GM19395 (cell line): Measurements from ENCODE around the gene KLK2.

Source experiments
- ATAC-seq: cut with Tn5 transposase; IDR thresholded peaks from one replicate; pipeline ENCODE4 v1.9.1; 2021; ENCODE audit warnings: mild to moderate bottlenecking, moderate library complexity; ENCODE audit not compliant: unreplicated experiment

Gene KLK2

DNA sequence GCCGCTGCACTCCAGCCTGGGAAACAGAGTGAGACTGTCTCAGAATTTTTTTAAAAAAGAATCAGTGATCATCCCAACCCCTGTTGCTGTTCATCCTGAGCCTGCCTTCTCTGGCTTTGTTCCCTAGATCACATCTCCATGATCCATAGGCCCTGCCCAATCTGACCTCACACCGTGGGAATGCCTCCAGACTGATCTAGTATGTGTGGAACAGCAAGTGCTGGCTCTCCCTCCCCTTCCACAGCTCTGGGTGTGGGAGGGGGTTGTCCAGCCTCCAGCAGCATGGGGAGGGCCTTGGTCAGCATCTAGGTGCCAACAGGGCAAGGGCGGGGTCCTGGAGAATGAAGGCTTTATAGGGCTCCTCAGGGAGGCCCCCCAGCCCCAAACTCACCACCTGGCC, at the start of gene KLK2:
Gene KLK2, plus strand, starts transcription at position 384 of the 400 bp plus-strand sequence. CDS start 35 bp downstream, outside the sequence.
- no peak for ATAC-seq

GRCh38 chr19:50826492-50827240, 46.6 kb upstream of the KLK2 start:
- no peak for ATAC-seq

- no peak for ATAC-seq
These were observed 45.8 kb upstream of the KLK2 start for GRCh38 chr19:50827476-50827875.

- no peak for ATAC-seq
These were observed 43.4 kb upstream of the KLK2 start for GRCh38 chr19:50829801-50830200.

- ATAC-seq = no peak
These were observed 42.8 kb upstream of the KLK2 start for GRCh38 chr19:50830266-50831025.

- ATAC-seq = no peak
These were observed 42.2 kb upstream of the KLK2 start for GRCh38 chr19:50831026-50831396.

DNA sequence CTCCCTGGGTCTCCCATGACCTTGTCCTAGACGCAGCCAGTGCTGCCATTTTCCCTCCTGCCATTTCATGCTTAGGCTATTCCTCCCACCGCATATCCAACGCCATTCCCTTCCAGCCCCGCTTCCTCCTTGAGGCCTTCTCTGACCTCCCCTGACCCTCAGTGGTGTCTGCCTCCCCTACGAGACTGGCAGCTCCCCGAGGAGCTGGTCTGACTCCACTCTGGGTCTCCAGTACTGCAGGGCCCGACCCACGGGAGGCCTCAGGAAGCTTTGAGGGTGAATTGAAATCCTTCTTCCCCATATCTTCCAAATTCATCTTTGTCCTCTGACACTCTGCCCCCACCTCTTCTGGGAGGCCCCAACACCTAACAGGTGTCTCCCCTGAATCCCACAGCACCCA, 40.6 kb upstream of the KLK2 start:
- no peak for ATAC-seq

GRCh38 chr19:50833117-50833801, 40.0 kb upstream of the KLK2 start, which contains the start of gene KLK15:
Gene KLK15, minus strand, starts transcription at chr19:50833574. Its CDS starts 2,082 bp downstream, at chr19:50831492.
- no peak for ATAC-seq

- no peak for ATAC-seq
These were observed 39.5 kb upstream of the KLK2 start for GRCh38 chr19:50833802-50834167.

GRCh38 chr19:50835103-50835784, 38.0 kb upstream of the KLK2 start:
- ATAC-seq = no peak

- ATAC-seq = peak; percentile 70
These were observed 37.3 kb upstream of the KLK2 start for GRCh38 chr19:50835785-50836542.

DNA sequence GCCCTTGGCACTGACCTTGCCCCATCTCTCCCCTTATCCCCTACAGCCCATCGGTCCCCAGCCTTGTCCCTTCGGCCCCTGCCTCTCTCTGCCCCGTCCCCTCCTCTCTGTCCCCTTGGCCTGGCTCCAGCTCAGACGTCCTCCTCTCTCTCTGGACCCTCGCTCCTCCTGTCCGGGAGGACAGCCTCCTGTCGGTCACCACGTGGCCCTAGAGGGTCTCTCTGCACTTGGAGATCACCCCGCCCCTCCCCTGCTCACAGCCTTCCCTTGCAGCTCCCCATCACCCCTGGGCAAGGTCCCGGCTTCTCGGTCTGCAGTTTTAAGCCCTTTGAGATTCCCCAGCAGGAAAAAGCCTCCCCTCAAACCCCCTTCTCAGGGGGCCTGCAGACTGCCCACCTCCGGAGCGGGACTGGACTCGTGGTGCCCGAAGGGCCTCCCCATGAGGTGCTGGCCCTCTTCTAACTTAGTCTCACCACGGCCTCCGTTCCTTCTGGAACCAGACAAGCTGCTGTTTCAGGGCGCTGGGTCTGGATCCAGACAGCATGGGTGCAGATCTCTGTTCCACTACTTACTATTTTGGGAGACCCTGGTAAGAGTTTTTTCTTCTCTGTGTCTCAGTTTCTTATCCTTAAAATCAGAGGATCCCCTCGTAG, 36.6 kb upstream of the KLK2 start:
- ATAC-seq = no peak

DNA sequence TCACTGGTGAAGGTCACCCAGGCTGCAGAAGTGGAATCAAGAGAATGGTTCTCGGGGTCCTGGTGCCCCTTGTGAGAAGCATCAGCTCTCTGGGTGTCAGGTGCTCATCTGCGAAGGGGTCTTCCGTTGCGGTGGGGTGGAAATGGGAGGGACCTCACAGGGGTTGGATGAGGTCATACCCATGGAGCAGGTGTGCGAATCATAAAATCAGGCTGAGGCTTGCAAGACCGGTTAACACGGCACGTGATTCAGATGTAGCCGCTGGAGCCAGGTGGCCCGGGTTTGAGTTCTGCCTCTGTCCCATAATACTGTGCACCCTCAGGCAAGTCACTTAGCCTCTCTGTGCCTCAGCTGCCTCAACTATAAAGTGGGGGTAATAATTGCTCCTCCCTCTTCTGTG, 35.9 kb upstream of the KLK2 start:
- ATAC-seq = no peak

- no peak for ATAC-seq
These were observed 35.0 kb upstream of the KLK2 start for GRCh38 chr19:50838239-50838638.

- ATAC-seq = no peak
These were observed 33.3 kb upstream of the KLK2 start for GRCh38 chr19:50839712-50840655.

- ATAC-seq = no peak
These were observed 31.1 kb upstream of the KLK2 start for GRCh38 chr19:50842130-50842529.

DNA sequence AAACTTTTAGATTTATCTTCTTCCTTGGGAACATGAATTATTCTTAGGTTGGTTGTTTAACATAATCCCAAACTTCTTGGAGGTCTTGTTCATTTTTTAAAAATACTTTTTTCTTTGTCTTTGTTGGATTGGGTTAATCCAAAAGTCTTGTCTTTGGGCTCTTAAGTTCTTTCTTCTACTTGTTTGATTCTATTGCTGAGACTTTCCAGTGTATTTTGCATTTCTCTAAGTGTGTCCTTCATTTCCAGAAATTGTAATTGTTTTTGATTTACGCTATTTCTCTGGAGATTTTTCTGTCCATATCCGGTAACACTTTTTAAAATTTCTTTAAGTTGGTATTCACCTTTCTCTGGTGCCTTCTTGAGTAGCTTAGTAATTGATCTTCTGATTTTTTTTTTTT, 30.0 kb upstream of the KLK2 start:
- ATAC-seq = no peak

GRCh38 chr19:50843701-50844221, 29.5 kb upstream of the KLK2 start:
- no peak for ATAC-seq
